Heart left ventricle (tissue), 16 donors: ENCODE measurements around the gene LRRTM4. TPM values are rescaled to one million over a fixed set of nuclear protein-coding genes. Genes with fewer than 3 reads are reported as not detected.
"Not testable (repeated sequence)": the region's sequence is repeated elsewhere in the genome, so short reads cannot be mapped to it uniquely, and the experiment has no call there.

Source experiments
- ATAC-seq, 4 donors: fragments of 200-7000 bp; cut with Tn5 transposase; one replicate each; pipeline ENCODE4 v1.9.1; 2020 to 2022; ENCODE audit warnings: moderate library complexity in 4 of 4, mild to moderate bottlenecking in 3 of 4, moderate number of reproducible peaks in 1 of 4
- DNase-seq, 5 donors: peaks; one replicate each; pipeline ENCODE4 v3.0.0-alpha.2; 2020
- H3K27ac ChIP-seq, 12 donors: fragments of 200-600 bp; sonication (generic) in 4 of 12; one replicate each; pipeline versions ENCODE4 v1.5.0 to v1.8.0; 2016 to 2022; ENCODE audit warnings: mild to moderate bottlenecking in 2 of 12
- H3K27me3 ChIP-seq, 9 donors: fragments of 200-600 bp; sonication (generic) in 2 of 9; one replicate each; pipeline versions ENCODE4 v1.5.1 to v1.8.0; 2016 to 2022; ENCODE audit warnings: mild to moderate bottlenecking in 3 of 9
- H3K36me3 ChIP-seq, 9 donors: fragments of 200-600 bp; sonication (generic) in 2 of 9; one replicate each; pipeline versions ENCODE4 v1.5.0 to v1.8.0; 2018 to 2022; ENCODE audit warnings: mild to moderate bottlenecking in 2 of 9
- H3K4me1 ChIP-seq, 12 donors: fragments of 200-600 bp; sonication (generic) in 4 of 12; one replicate each; pipeline versions ENCODE4 v1.5.0 to v1.8.0; 2016 to 2022; ENCODE audit warnings: mild to moderate bottlenecking in 3 of 12
- H3K4me3 ChIP-seq, 12 donors: fragments of 200-600 bp; sonication (generic) in 4 of 12; one replicate each; pipeline versions ENCODE4 v1.5.0 to v1.8.0; 2017 to 2022; ENCODE audit warnings: mild to moderate bottlenecking in 9 of 12, moderate library complexity in 4 of 12
- H3K9me3 ChIP-seq, 12 donors: fragments of 200-600 bp; sonication (generic) in 4 of 12; one replicate each; pipeline versions ENCODE4 v1.5.0 to v1.8.0; 2016 to 2022; ENCODE audit warnings: mild to moderate bottlenecking in 1 of 12
- CTCF ChIP-seq, 12 donors: fragments of 200-600 bp; sonication (generic) in 4 of 12; IDR thresholded peaks; one replicate each; pipeline versions ENCODE4 v1.5.0 to v1.8.0; 2018 to 2022; ENCODE audit warnings: antibody characterized with exemption in 12 of 12, mild to moderate bottlenecking in 5 of 12
- POLR2A ChIP-seq, 2 donors: fragments of 450-650 bp; IDR thresholded peaks; one replicate each; pipeline ENCODE4 v1.6.1; 2017; ENCODE audit warnings: antibody characterized with exemption in 2 of 2, mild to moderate bottlenecking in 2 of 2, moderate library complexity in 2 of 2
- WGBS, 4 donors: extraction: QIAGEN DNeasy Blood & Tissue Kit in 2 of 4; methylation state at CpG; one replicate each; pipeline versions ENCODE4 v1.1.5 to v1.1.7; 2013 to 2018; 5-methylcytosine and 5-hydroxymethylcytosine counted together
- intact Hi-C, 10 donors: fragments of 100-400 bp; cut with DNase I; formaldehyde crosslinking; loops; one replicate each; pipeline versions ENCODE4 v1.11.1 to v1.14.2; 2022
- polyA plus RNA-seq, 2 donors: library from polyadenylated mRNA; stranded (reverse); fragments of 200-250 nt; gene quantifications; one replicate each; pipeline ENCODE4 v1.2.3, GENCODE V29; 2013
- total RNA-seq, 9 donors: library from RNA; depleted of rRNA in 2 of 9; stranded (reverse); fragments of >200 nt in 2 of 9; fragmentation: NEBNext Ultra II Directional in 3 of 9; extraction: Animal tissue kit (Norgen Biotek cat#: 25700) in 3 of 9; gene quantifications; one replicate each; pipeline versions ENCODE4 v1.1.0 to v1.2.4, GENCODE V29; 2016 to 2023
- donor health status: ischemic (EF 13 %, LVEDD 7.1; RV severe dilation, severe dysfunction).
- donor health status: healthy with polysubstance abuse.
- donor health status: DM: no; HTN: yes; CAD: no.
- donor health status: DM: no; HTN: no; CAD: no.
- donor health status: ischemic (EF 25% LVEDD 6.9; RV normal size, moderate dysfunction).
- donor health status: ischemic (EF 25% LVEDD 5.7; RV mildly dilated, moderate dysfunction).
- donor health status: healthy.
- donor health status: DM: yes; HTN: yes; CAD: no.
- donor health status: ischemic (EF 35%, LVEDD 5.7; RV mildly dilated, moderate dysfunction).
- donor health status: nonischemic (EF 11% LVEDD 7.7; RV severe dilation, severe dysfunction).
- donor health status: DM: yes; HTN: yes; CAD: no.
- donor health status: PGD.
- donor health status: ischemic (EF 29% LVEDD 5.4; RV normal size, mild dysfunction).
- donor health status: nonischemic (EF 23%, LVEDD 6.1; RV moderate dilation, normal function).

LRRTM4 gene
- total and polyA plus RNA-seq, 11 donors, result 0.15 to 1.3 (median 0.50) TPM; not detected in 1

GRCh38 chr2:77149565-77149964 lies 372.6 kb downstream of the LRRTM4 start:
- H3K36me3 ChIP-seq, result no peaks in the 10 kb centered on the region
- no peak overlapping the region for H3K4me3 ChIP-seq
- peaks cover 0 to 14% (median 0%) of the 10 kb centered on the region in 12 donors for H3K9me3 ChIP-seq
- intact Hi-C loops, result no loop called here
- TF ChIP-seq POLR2A (IDR thresholded peaks at IDR 0.05) (no peak), CTCF (IDR thresholded peaks at IDR 0.05) (no peak)
- 67 to 90% (median 80%) methylated on average over 1 of the region's 1 CpG for WGBS, 4 donors
- no peak overlapping the region for H3K27ac ChIP-seq
- ATAC-seq (no peak), DNase-seq (no peak)
- no peaks in the 10 kb centered on the region for H3K27me3 ChIP-seq
- no peaks in the 10 kb centered on the region for H3K4me1 ChIP-seq

- Histone ChIP-seq H3K27me3 (no peaks in the 10 kb centered on the region), H3K4me1 (no peaks in the 10 kb centered on the region), H3K4me3 (no peak overlapping the region), H3K27ac (no peak overlapping the region), H3K36me3 (no peaks in the 10 kb centered on the region), H3K9me3 (peaks cover 0 to 14% (median 0%) of the 10 kb centered on the region in 12 donors)
- no peak for TF ChIP-seq POLR2A (IDR thresholded peaks at IDR 0.05)
- TF ChIP-seq CTCF (IDR thresholded peaks at IDR 0.05), result no peak
- WGBS, 4 donors, result 55 to 81% (median 69%) methylated on average over 2 of the region's 2 CpGs
- ATAC-seq (no peak), DNase-seq (no peak)
- intact Hi-C loops, result no loop called here
These were observed 375.0 kb downstream of the LRRTM4 start for GRCh38 chr2:77147153-77147552.

GRCh38 chr2:77144772-77145171 lies 377.4 kb downstream of the LRRTM4 start:
- no peak for ATAC-seq
- TF ChIP-seq POLR2A (IDR thresholded peaks at IDR 0.05) (no peak), CTCF (IDR thresholded peaks at IDR 0.05) (no peak)
- H3K27me3 ChIP-seq, result no peaks in the 10 kb centered on the region

GRCh38 chr2:77142141-77142540 lies 380.0 kb downstream of the LRRTM4 start:
- no peaks in the 10 kb centered on the region for H3K36me3 ChIP-seq
- TF ChIP-seq CTCF (IDR thresholded peaks at IDR 0.05), result no peak
- no peak for TF ChIP-seq POLR2A (IDR thresholded peaks at IDR 0.05)

More at GRCh38 chr2:77144772-77145171, 377.4 kb downstream of the LRRTM4 start:
- Histone ChIP-seq H3K4me3 (no peak overlapping the region), H3K4me1 (no peaks in the 10 kb centered on the region), H3K9me3 (peaks cover 0 to 13% (median 4%) of the 10 kb centered on the region in 12 donors), H3K36me3 (no peaks in the 10 kb centered on the region), H3K27ac (no peak overlapping the region)
- intact Hi-C loops, result no loop called here
- no peak for DNase-seq

GRCh38 chr2:77128479-77128878 lies 393.7 kb downstream of the LRRTM4 start:
- DNase-seq, H3K9me3 ChIP-seq, intact Hi-C loops, H3K27me3 ChIP-seq, H3K4me3 ChIP-seq, H3K36me3 ChIP-seq, H3K4me1 ChIP-seq, ATAC-seq, H3K27ac ChIP-seq: not testable (repeated sequence)
- WGBS, 4 donors, result 88 to 93% (median 89%) methylated on average over 8 of the region's 8 CpGs

More at GRCh38 chr2:77142141-77142540, 380.0 kb downstream of the LRRTM4 start:
- no peak overlapping the region for H3K27ac ChIP-seq
- no peak for ATAC-seq
- intact Hi-C loops, result no loop called here
- no peaks in the 10 kb centered on the region for H3K27me3 ChIP-seq
- no peaks in the 10 kb centered on the region for H3K4me1 ChIP-seq
- H3K9me3 ChIP-seq, result peaks cover 0 to 9% (median 0%) of the 10 kb centered on the region in 12 donors
- no peak overlapping the region for H3K4me3 ChIP-seq
- no peak for DNase-seq
- WGBS, 4 donors, result 78 to 86% (median 83%) methylated on average over 3 of the region's 3 CpGs
